Sigmoid colon (tissue), 7 donors: ENCODE results near the gene MERTK. TPM values are rescaled to one million over a fixed set of nuclear protein-coding genes. Genes with fewer than 3 reads are reported as not detected.
A peak's percentile ranks its signal among the peaks of the same experiment; 100 is the strongest.

Experiments used
- DNase-seq: peaks from one replicate; pipeline ENCODE4 v3.0.0-alpha.2; 2019
- H3K27ac ChIP-seq, 4 donors: fragments of 200-600 bp; sonication (generic); one replicate each; pipeline ENCODE4 v1.5.1; 2016 to 2019; ENCODE audit warnings: mild to moderate bottlenecking in 1 of 4
- H3K27me3 ChIP-seq, 3 donors: fragments of 200-600 bp; sonication (generic); one replicate each; pipeline ENCODE4 v1.5.1; 2019; ENCODE audit warnings: mild to moderate bottlenecking in 1 of 3
- H3K36me3 ChIP-seq, 4 donors: fragments of 200-600 bp; sonication (generic); one replicate each; pipeline ENCODE4 v1.5.1; 2016 to 2019
- H3K4me1 ChIP-seq, 4 donors: fragments of 200-600 bp; sonication (generic); one replicate each; pipeline ENCODE4 v1.5.1; 2017 to 2019
- H3K4me3 ChIP-seq, 4 donors: fragments of 200-600 bp; sonication (generic); one replicate each; pipeline ENCODE4 v1.5.1; 2017 to 2019; ENCODE audit warnings: mild to moderate bottlenecking in 2 of 4, moderate library complexity in 1 of 4
- H3K9me3 ChIP-seq, 4 donors: fragments of 200-600 bp in 3 of 4; sonication (generic) in 3 of 4; one replicate each; pipeline versions ENCODE4 v1.5.1 to v1.6.1; 2013 to 2019
- CTCF ChIP-seq, 4 experiments: fragments of 450-650 bp in 3 of 4; fragments of 200-600 bp in 1 of 4; IDR thresholded peaks; one replicate each; pipeline ENCODE4 v1.5.1; 2016 to 2019; ENCODE audit warnings: antibody characterized with exemption in 4 of 4, mild to moderate bottlenecking in 3 of 4, moderate library complexity in 2 of 4
- EP300 ChIP-seq, 4 donors: sonication (generic); formaldehyde crosslinking; IDR thresholded peaks; one replicate each; pipeline ENCODE4 v1.6.1; 2017; ENCODE audit warnings: antibody characterized with exemption in 4 of 4
- POLR2A ChIP-seq, 2 donors: fragments of 450-650 bp; IDR thresholded peaks; one replicate each; pipeline ENCODE4 v1.6.1; 2016; ENCODE audit warnings: antibody characterized with exemption in 2 of 2, mild to moderate bottlenecking in 2 of 2, moderate library complexity in 2 of 2
- POLR2AphosphoS5 ChIP-seq, 4 donors: sonication (generic); formaldehyde crosslinking; IDR thresholded peaks; one replicate each; pipeline ENCODE4 v1.6.1; 2017; ENCODE audit warnings: antibody characterized with exemption in 4 of 4
- WGBS, 2 donors: extraction: QIAGEN DNeasy Blood & Tissue Kit; methylation state at CpG; one replicate each; pipeline ENCODE4 v1.1.7; 2013; 5-methylcytosine and 5-hydroxymethylcytosine counted together
- intact Hi-C: fragments of 100-400 bp; cut with DNase I; formaldehyde crosslinking; loops from one replicate; pipeline ENCODE4 v1.15.1; 2023
- polyA plus RNA-seq, 3 donors: library from polyadenylated mRNA; stranded (reverse); fragments of 200-250 nt; gene quantifications; one replicate each; pipeline ENCODE4 v1.2.3, GENCODE V29; 2013
- total RNA-seq, 4 donors: library from RNA; depleted of rRNA; stranded (reverse); fragments of >200 nt; gene quantifications; one replicate each; pipeline ENCODE4 v1.1.0, GENCODE V29; 2016
- donor health status: healthy with polysubstance abuse.
- donor health status: Bipolar disorder and iron deficiency.
- donor health status: healthy.

MERTK gene
- total and polyA plus RNA-seq, 7 donors: 2.4 to 31.6 (median 14.4) TPM

- no peak for TF ChIP-seq CTCF (IDR thresholded peaks at IDR 0.05)
- peak; percentile 51 to 79 (median 72) for TF ChIP-seq POLR2AphosphoS5 (IDR thresholded peaks at IDR 0.05)
- peak in 1 of 2 donors; percentile 27 for TF ChIP-seq POLR2A (IDR thresholded peaks at IDR 0.05)
- Histone ChIP-seq H3K9me3 (no peaks in the 10 kb centered on the region), H3K27ac (peak within 1 kb of the TSS; percentile 84 to 89 (median 85)), H3K27me3 (no peaks in the 10 kb centered on the region), H3K4me1 (peaks cover 0 to 18% (median 12%) of the 10 kb centered on the region in 4 donors), H3K36me3 (peaks cover 0 to 13% (median 2%) of the 10 kb centered on the region in 4 donors), H3K4me3 (peak within 1 kb of the TSS; percentile 90 to 99 (median 94))
- WGBS, 2 donors: 0% methylated on average over 73 of the region's 73 CpGs
- peak; percentile 86 for DNase-seq
- intact Hi-C loops: no loop called here
These were observed 14.5 kb upstream of the MERTK start, which contains the start of gene ANAPC1 for GRCh38 chr2:111883661-111884591. Gene ANAPC1 (minus strand): TSS chr2:111884193. CDS start chr2:111880825, 3,368 bp downstream.

GRCh38 chr2:111884592-111884964, 13.8 kb upstream of the MERTK start:
- 4 to 16% methylated on average over 11 of the region's 11 CpGs for whole genome bisulfite sequencing, 2 donors

GRCh38 chr2:111896024-111896423, 2.4 kb upstream of the MERTK start:
- WGBS, 2 donors: 35 to 69% methylated on average over 3 of the region's 3 CpGs
- H3K4me3 ChIP-seq: no peak overlapping the region

More at GRCh38 chr2:111884592-111884964, 13.8 kb upstream of the MERTK start:
- Histone ChIP-seq H3K9me3 (no peaks in the 10 kb centered on the region), H3K27me3 (no peaks in the 10 kb centered on the region), H3K27ac (peak overlapping the region; percentile 84 to 89 (median 85)), H3K36me3 (peaks cover 0 to 8% (median 2%) of the 10 kb centered on the region in 4 donors), H3K4me3 (peak overlapping the region; percentile 90 to 99 (median 94)), H3K4me1 (peaks cover 0 to 18% (median 12%) of the 10 kb centered on the region in 4 donors)
- no peak for DNase-seq
- no peak for TF ChIP-seq EP300 (IDR thresholded peaks at IDR 0.05)
- intact Hi-C loops: no loop called here

GRCh38 chr2:111896576-111896975, 1.8 kb upstream of the MERTK start:
- Histone ChIP-seq H3K9me3 (no peaks in the 10 kb centered on the region), H3K36me3 (no peaks in the 10 kb centered on the region), H3K27ac (no peak overlapping the region), H3K27me3 (no peaks in the 10 kb centered on the region), H3K4me1 (peaks cover 0 to 37% (median 23%) of the 10 kb centered on the region in 4 donors), H3K4me3 (no peak overlapping the region)
- 78 to 89% methylated on average over 6 of the region's 6 CpGs for WGBS, 2 donors
- no peak for DNase-seq
- TF ChIP-seq EP300 (IDR thresholded peaks at IDR 0.05) (no peak), POLR2AphosphoS5 (IDR thresholded peaks at IDR 0.05) (no peak)
- intact Hi-C loops: loop anchor here (5.0 to 10.0 kb wide), 4 partner anchors 51 to 751 kb away; partner anchors contain the start of genes SLC20A1, ZC3H6 and ZC3H8

More at GRCh38 chr2:111896024-111896423, 2.4 kb upstream of the MERTK start:
- Histone ChIP-seq H3K36me3 (no peaks in the 10 kb centered on the region), H3K9me3 (no peaks in the 10 kb centered on the region), H3K27ac (no peak overlapping the region), H3K4me1 (peaks cover 0 to 36% (median 19%) of the 10 kb centered on the region in 4 donors), H3K27me3 (no peaks in the 10 kb centered on the region)
- DNase-seq: no peak
- peak in 1 of 4 donors; percentile 53 for TF ChIP-seq POLR2AphosphoS5 (IDR thresholded peaks at IDR 0.05)
- peak in 1 of 2 donors; percentile 6 for TF ChIP-seq POLR2A (IDR thresholded peaks at IDR 0.05)
- no peak for TF ChIP-seq CTCF (IDR thresholded peaks at IDR 0.05)
- no peak for TF ChIP-seq EP300 (IDR thresholded peaks at IDR 0.05)
- intact Hi-C loops: loop anchor here (5.0 to 10.0 kb wide), 4 partner anchors 51 to 751 kb away; partner anchors contain the start of genes SLC20A1, ZC3H6 and ZC3H8

- Histone ChIP-seq H3K27ac (peak overlapping the region; percentile 80 to 90 (median 88)), H3K4me3 (peak overlapping the region; percentile 70 to 80 (median 75)), H3K9me3 (no peaks in the 10 kb centered on the region), H3K4me1 (peaks cover 0 to 37% (median 23%) of the 10 kb centered on the region in 4 donors), H3K36me3 (no peaks in the 10 kb centered on the region), H3K27me3 (no peaks in the 10 kb centered on the region)
- TF ChIP-seq CTCF (IDR thresholded peaks at IDR 0.05) (no peak), POLR2A (IDR thresholded peaks at IDR 0.05) (no peak), POLR2AphosphoS5 (IDR thresholded peaks at IDR 0.05) (no peak), EP300 (IDR thresholded peaks at IDR 0.05) (no peak)
- no peak for DNase-seq
- intact Hi-C loops: loop anchor here (5.0 to 10.0 kb wide), 4 partner anchors 50 to 750 kb away; partner anchors contain the start of genes SLC20A1, ZC3H6 and ZC3H8
- WGBS, 2 donors: 5 to 14% methylated on average over 7 of the region's 7 CpGs
These were observed 830 bp upstream of the MERTK start for GRCh38 chr2:111897630-111897923.
